B cell (primary cell): ENCODE measurements around the gene CPNE2. TPM values are rescaled to one million over a fixed set of nuclear protein-coding genes. Genes with fewer than 3 reads are reported as not detected.

Experiments used
- ATAC-seq: fragments of 200-7000 bp; cut with Tn5 transposase; one replicate; pipeline ENCODE4 v1.10.0; 2021; ENCODE audit warnings: low read depth, mild to moderate bottlenecking, moderate number of reproducible peaks, moderate library complexity
- CTCF ChIA-PET: fragments of 350-600 bp; sonication (Branson Sonifier 250); formaldehyde crosslinking; loops from one replicate; lab custom pipeline; 2021; ENCODE audit warnings: antibody characterized with exemption, inconsistent platforms; lab: Charles Lee
- POLR2A ChIA-PET: fragments of 350-600 bp; sonication (Branson Sonifier 250); formaldehyde crosslinking; loops from one replicate; lab custom pipeline; 2021; ENCODE audit warnings: antibody characterized with exemption; lab: Charles Lee
- DNase-seq: peaks from one replicate; pipeline ENCODE4 v3.0.0; 2013
- H2AFZ ChIP-seq: 2 replicates; pipeline ENCODE4 v1.6.1; 2012; ENCODE audit warnings: mild to moderate bottlenecking, low read depth, low read length; ENCODE audit not compliant: insufficient read depth, poor library complexity, severe bottlenecking
- H3K27ac ChIP-seq, 2 donors: 1 replicate in 1 of 2; 2 replicates in 1 of 2; pipeline ENCODE4 v1.5.1; 2012 to 2013; ENCODE audit warnings: low read length in 2 of 2, mild to moderate bottlenecking in 2 of 2, moderate library complexity in 1 of 2
- H3K27me3 ChIP-seq, 4 experiments: fragments of 200-600 bp in 1 of 4; sonication (generic) in 1 of 4; replicated peaks in 1 of 4; 1 replicate in 2 of 4; 2 replicates in 2 of 4; pipeline versions ENCODE4 v1.6.1 to v1.7.0; 2013 to 2016; ENCODE audit warnings: low read length in 3 of 4, mild to moderate bottlenecking in 2 of 4, mixed read lengths in 1 of 4, moderate library complexity in 1 of 4; ENCODE audit not compliant: insufficient read depth in 4 of 4, control insufficient read depth in 3 of 4; ENCODE audit errors: control extremely low read depth in 1 of 4
- H3K36me3 ChIP-seq, 2 experiments: replicated peaks in 1 of 2; 1 replicate in 1 of 2; 2 replicates in 1 of 2; pipeline versions ENCODE4 v1.6.1 to v1.7.1; 2013; ENCODE audit warnings: low read length in 1 of 2; ENCODE audit not compliant: insufficient read depth in 2 of 2, control insufficient read depth in 1 of 2; ENCODE audit errors: control extremely low read depth in 1 of 2, extremely low read depth in 1 of 2
- H3K4me1 ChIP-seq, 2 donors: fragments of 200-600 bp in 1 of 2; sonication (generic) in 1 of 2; 1 replicate in 1 of 2; 2 replicates in 1 of 2; pipeline versions ENCODE4 v1.5.1 to v1.6.1; 2013 to 2017; ENCODE audit warnings: low read length in 2 of 2; ENCODE audit not compliant: control insufficient read depth in 2 of 2, insufficient read depth in 2 of 2
- H3K4me2 ChIP-seq: replicated peaks from 2 replicates; pipeline ENCODE3; 2012; ENCODE audit warnings: mild to moderate bottlenecking, low read depth, low read length; ENCODE audit not compliant: poor library complexity, severe bottlenecking
- H3K4me3 ChIP-seq, 5 experiments: fragments of 200-600 bp in 1 of 5; sonication (generic) in 1 of 5; 1 replicate in 3 of 5; 2 replicates in 2 of 5; pipeline versions ENCODE4 v1.5.1 to v1.7.0; 2011 to 2016; ENCODE audit warnings: low read length in 4 of 5, mild to moderate bottlenecking in 4 of 5, low read depth in 2 of 5, control low read depth in 1 of 5, moderate library complexity in 1 of 5; ENCODE audit not compliant: insufficient read depth in 1 of 5; ENCODE audit errors: control extremely low read depth in 1 of 5, extremely low read depth in 1 of 5
- H3K79me2 ChIP-seq: fragments of 200-600 bp; sonication (generic); one replicate; pipeline ENCODE4 v1.6.0; 2016; ENCODE audit warnings: low read length; ENCODE audit not compliant: control insufficient read depth, insufficient read depth
- H3K9ac ChIP-seq: fragments of 200-600 bp; sonication (generic); 2 replicates; pipeline ENCODE4 v1.6.1; 2017; ENCODE audit warnings: mild to moderate bottlenecking, low read length, moderate library complexity
- H3K9me3 ChIP-seq, 3 donors: one replicate each; pipeline versions ENCODE4 v1.6.1 to v1.7.1; 2013; ENCODE audit warnings: low read length in 2 of 3; ENCODE audit not compliant: control insufficient read depth in 2 of 3, insufficient read depth in 1 of 3; ENCODE audit errors: control extremely low read depth in 1 of 3
- H4K20me1 ChIP-seq: 2 replicates; pipeline ENCODE4 v1.6.0; 2012; ENCODE audit warnings: mild to moderate bottlenecking, low read length; ENCODE audit not compliant: insufficient read depth, control insufficient read depth, poor library complexity, severe bottlenecking
- H3K27ac Mint-ChIP-seq: one replicate; pipeline ENCODE4 v1.8.0; 2021; ENCODE audit warnings: mixed read lengths
- H3K27me3 Mint-ChIP-seq: one replicate; pipeline ENCODE4 v1.8.0; 2021; ENCODE audit warnings: mixed read lengths
- H3K4me1 Mint-ChIP-seq: one replicate; pipeline ENCODE4 v1.8.0; 2021; ENCODE audit warnings: mixed read lengths
- H3K4me3 Mint-ChIP-seq: one replicate; pipeline ENCODE4 v1.8.0; 2021; ENCODE audit warnings: mixed read lengths
- H3K9me3 Mint-ChIP-seq: one replicate; pipeline ENCODE4 v1.8.0; 2022; ENCODE audit warnings: mixed read lengths; ENCODE audit not compliant: insufficient read depth
- EZH2 ChIP-seq: IDR thresholded peaks from 2 replicates; pipeline ENCODE4 v1.6.1; 2012; ENCODE audit warnings: borderline replicate concordance, low read depth, mild to moderate bottlenecking, moderate library complexity, low read length; ENCODE audit not compliant: insufficient read depth, poor library complexity, severe bottlenecking
- WGBS: methylation state at CpG from one replicate; pipeline ENCODE4 v1.1.5; 2013; ENCODE audit warnings: missing lambda C conversion rate; ENCODE audit not compliant: insufficient coverage; 5-methylcytosine and 5-hydroxymethylcytosine counted together
- intact Hi-C: fragments of 100-400 bp; cut with micrococcal nuclease; formaldehyde crosslinking; loops from one replicate; pipeline ENCODE4 v1.10.0; 2022
- polyA plus RNA-seq: library from polyadenylated mRNA; depleted of rRNA; stranded (reverse); fragments of >200 nt; gene quantifications from 2 replicates; pipeline ENCODE4 v1.2.3, GENCODE V29; 2012
- total RNA-seq, 2 donors: library from RNA; stranded (reverse); fragments of 120-200 nt in 1 of 2; gene quantifications; 1 replicate in 1 of 2; 2 replicates in 1 of 2; pipeline versions ENCODE4 v1.2.3 to v1.2.4, GENCODE V29; 2013 to 2022
- TF ChIP-seq, protein P1 (sequence below): fragments of 200-600 bp; IDR thresholded peaks from one replicate; pipeline ENCODE4 v1.8.0; 2022; ENCODE audit warnings: antibody characterized with exemption, mild to moderate bottlenecking

Gene CPNE2
- total and polyA plus RNA-seq, 2 donors (not counting 1 experiment from before 2014, with no cell fraction given) = 1.5 to 2.9 TPM

DNA sequence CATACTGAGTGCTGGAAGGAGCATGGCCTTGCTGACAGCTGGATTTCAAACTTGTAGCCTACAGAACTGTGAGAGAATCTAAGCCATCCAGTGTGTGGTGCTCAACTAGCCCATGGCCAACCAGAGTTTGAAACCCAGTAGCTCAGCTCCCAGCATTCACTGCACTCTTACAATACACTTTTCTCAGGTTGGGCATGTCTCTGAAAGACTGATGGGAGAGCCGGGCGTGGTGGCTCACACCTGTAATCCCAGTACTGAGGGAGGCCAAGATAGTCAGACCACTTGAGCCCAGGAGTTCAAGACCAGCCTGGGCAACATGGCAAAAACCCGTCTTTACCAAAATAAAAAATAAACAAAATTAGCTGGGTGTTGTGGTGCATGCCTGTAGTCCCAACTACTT, 3.8 kb downstream of the CPNE2 start:
- CTCF ChIA-PET = interaction anchor here (0.6 to 5.5 kb wide), 3 partner anchors 13 to 127 kb away, joined by 3 to 36 read pairs (median 3); no protein-coding TSS in a partner anchor
- H2AFZ ChIP-seq = no peak overlapping the region
- H3K27me3 Mint-ChIP-seq = peaks cover 29% of the 10 kb centered on the region
- H3K27ac ChIP-seq = no peak overlapping the region
- intact Hi-C loops = no loop called here
- TF ChIP-seq, protein P1, sequence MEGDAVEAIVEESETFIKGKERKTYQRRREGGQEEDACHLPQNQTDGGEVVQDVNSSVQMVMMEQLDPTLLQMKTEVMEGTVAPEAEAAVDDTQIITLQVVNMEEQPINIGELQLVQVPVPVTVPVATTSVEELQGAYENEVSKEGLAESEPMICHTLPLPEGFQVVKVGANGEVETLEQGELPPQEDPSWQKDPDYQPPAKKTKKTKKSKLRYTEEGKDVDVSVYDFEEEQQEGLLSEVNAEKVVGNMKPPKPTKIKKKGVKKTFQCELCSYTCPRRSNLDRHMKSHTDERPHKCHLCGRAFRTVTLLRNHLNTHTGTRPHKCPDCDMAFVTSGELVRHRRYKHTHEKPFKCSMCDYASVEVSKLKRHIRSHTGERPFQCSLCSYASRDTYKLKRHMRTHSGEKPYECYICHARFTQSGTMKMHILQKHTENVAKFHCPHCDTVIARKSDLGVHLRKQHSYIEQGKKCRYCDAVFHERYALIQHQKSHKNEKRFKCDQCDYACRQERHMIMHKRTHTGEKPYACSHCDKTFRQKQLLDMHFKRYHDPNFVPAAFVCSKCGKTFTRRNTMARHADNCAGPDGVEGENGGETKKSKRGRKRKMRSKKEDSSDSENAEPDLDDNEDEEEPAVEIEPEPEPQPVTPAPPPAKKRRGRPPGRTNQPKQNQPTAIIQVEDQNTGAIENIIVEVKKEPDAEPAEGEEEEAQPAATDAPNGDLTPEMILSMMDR = no peak
- no peak for TF ChIP-seq EZH2
- H3K9me3 ChIP-seq = no peaks in the 10 kb centered on the region
- H3K4me1 ChIP-seq = peaks cover 13 to 14% of the 10 kb centered on the region in 2 donors
- no peak overlapping the region for H3K27ac Mint-ChIP-seq
- H3K4me2 ChIP-seq = no peak overlapping the region
- ATAC-seq (no peak), DNase-seq (no peak)
- no peaks in the 10 kb centered on the region for H3K9me3 Mint-ChIP-seq
- WGBS = no CpG with 5 or more reads among the region's 3 CpGs
- H3K4me3 Mint-ChIP-seq = no peak overlapping the region
- H3K27me3 ChIP-seq = peaks cover 0 to 36% (median 10%) of the 10 kb centered on the region in 4 experiments
- H3K4me1 Mint-ChIP-seq = peaks cover 9% of the 10 kb centered on the region
- no peaks in the 10 kb centered on the region for H4K20me1 ChIP-seq
- no peak overlapping the region for H3K4me3 ChIP-seq
- H3K79me2 ChIP-seq = no peaks in the 10 kb centered on the region
- H3K36me3 ChIP-seq = no peaks in the 10 kb centered on the region
- POLR2A ChIA-PET = no interaction called here
- no peak overlapping the region for H3K9ac ChIP-seq

DNA sequence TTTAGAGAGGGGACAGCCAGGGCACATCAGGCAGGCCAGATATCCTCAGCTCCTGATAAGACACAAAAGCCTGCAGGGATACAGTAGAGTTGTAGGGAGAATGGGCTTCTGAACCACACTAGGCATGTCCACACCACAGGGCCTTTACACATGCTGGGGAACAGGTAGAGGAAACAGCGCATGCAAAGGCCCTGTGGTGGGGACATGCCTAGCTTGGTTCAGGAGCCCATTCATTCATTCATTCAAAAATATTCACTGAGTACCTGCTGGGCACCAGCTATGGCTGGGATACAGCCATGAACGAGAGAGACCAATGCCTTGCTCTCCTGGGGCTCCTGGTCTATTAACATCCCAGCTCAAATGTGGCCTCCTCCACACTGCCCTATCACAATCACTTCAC, 4.4 kb downstream of the CPNE2 start:
- Histone ChIP-seq H3K9ac (no peak overlapping the region), H3K79me2 (no peaks in the 10 kb centered on the region), H4K20me1 (no peaks in the 10 kb centered on the region), H2AFZ (no peak overlapping the region), H3K27me3 (peaks cover 0 to 31% (median 10%) of the 10 kb centered on the region in 4 experiments), H3K9me3 (no peaks in the 10 kb centered on the region), H3K4me3 (no peak overlapping the region), H3K4me1 (peaks cover 10 to 12% of the 10 kb centered on the region in 2 donors), H3K27ac (no peak overlapping the region), H3K4me2 (no peak overlapping the region), H3K36me3 (no peaks in the 10 kb centered on the region)
- H3K27ac Mint-ChIP-seq = no peak overlapping the region
- intact Hi-C loops = no loop called here
- H3K27me3 Mint-ChIP-seq = peaks cover 26% of the 10 kb centered on the region
- ATAC-seq = no peak
- TF ChIP-seq EZH2 = no peak
- TF ChIP-seq, protein P1 = no peak
- peaks cover 6% of the 10 kb centered on the region for H3K4me1 Mint-ChIP-seq
- H3K4me3 Mint-ChIP-seq = no peak overlapping the region
- POLR2A ChIA-PET = no interaction called here
- DNase-seq = no peak
- CTCF ChIA-PET = interaction anchor here (1.0 to 5.5 kb wide), 4 partner anchors 9 to 127 kb away, joined by 3 to 36 read pairs (median 4); no protein-coding TSS in a partner anchor
- no peaks in the 10 kb centered on the region for H3K9me3 Mint-ChIP-seq
- WGBS = 94% methylated on average over 2 of the region's 2 CpGs
